Measurements from ENCODE around the gene CCKAR. TPM values are rescaled to one million over a fixed set of nuclear protein-coding genes. Genes with fewer than 3 reads are reported as not detected.
"Not testable (repeated sequence)": the region's sequence is repeated elsewhere in the genome, so short reads cannot be mapped to it uniquely, and the experiment has no call there.

Gene CCKAR
- total RNA-seq, 2 donors from 2014 or later = not detected

DNA sequence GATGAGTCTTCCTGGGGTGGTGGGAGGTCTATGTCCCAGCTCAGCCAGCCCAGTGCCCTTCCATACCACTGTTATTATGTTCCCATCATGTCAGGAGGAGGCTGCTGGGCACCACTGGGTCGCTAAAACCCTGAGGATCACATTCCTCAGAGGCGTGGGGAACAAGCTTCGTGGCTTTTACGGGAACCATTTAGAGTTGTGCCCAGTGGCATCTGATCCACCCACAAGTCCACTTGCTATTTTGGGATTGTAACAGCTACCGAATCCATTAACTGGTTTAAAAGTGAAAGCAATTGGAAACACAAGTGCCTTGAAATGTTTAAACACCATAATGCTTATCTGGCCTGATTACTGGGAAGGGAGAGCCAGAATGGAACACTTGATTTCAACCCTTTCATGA lies 13.1 kb upstream of the CCKAR start:
- no peaks in the 10 kb centered on the region for H3K4me1 ChIP-seq
- H3K4me3 ChIP-seq = no peak overlapping the region
- no peak for DNase-seq (ENCODE audit: low spot score)

DNA sequence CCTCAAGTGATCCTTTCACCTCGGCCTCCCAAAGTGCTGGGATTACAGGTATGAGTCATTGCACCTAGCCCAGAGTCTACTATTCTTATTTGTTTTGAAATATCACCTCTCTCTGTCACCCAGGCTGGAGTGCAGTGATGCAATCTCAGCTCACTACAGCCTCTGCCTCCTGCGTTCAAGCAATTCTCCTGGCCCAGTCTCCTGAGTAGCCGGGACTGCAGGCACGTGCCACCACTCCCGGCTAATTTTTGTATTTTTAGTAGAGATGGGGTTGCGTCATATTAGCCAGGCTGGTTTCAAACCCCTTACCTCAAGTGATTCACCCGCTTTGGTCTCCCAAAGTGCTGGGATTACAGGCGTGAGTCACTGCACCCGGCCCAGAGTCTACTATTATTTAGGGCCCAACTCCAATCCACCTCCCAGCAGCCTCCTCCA lies 10.3 kb upstream of the CCKAR start:
- not testable (repeated sequence) for DNase-seq (ENCODE audit: low spot score)

More for the DNA sequence above, 13.1 kb upstream of the CCKAR start:
- Histone ChIP-seq H3K27ac (no peak overlapping the region), H3K36me3 (no peaks in the 10 kb centered on the region), H3K27me3 (no peaks in the 10 kb centered on the region), H3K9me3 (peaks cover 0 to 6% of the 10 kb centered on the region in 2 donors)
- TF ChIP-seq, protein P1, sequence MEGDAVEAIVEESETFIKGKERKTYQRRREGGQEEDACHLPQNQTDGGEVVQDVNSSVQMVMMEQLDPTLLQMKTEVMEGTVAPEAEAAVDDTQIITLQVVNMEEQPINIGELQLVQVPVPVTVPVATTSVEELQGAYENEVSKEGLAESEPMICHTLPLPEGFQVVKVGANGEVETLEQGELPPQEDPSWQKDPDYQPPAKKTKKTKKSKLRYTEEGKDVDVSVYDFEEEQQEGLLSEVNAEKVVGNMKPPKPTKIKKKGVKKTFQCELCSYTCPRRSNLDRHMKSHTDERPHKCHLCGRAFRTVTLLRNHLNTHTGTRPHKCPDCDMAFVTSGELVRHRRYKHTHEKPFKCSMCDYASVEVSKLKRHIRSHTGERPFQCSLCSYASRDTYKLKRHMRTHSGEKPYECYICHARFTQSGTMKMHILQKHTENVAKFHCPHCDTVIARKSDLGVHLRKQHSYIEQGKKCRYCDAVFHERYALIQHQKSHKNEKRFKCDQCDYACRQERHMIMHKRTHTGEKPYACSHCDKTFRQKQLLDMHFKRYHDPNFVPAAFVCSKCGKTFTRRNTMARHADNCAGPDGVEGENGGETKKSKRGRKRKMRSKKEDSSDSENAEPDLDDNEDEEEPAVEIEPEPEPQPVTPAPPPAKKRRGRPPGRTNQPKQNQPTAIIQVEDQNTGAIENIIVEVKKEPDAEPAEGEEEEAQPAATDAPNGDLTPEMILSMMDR (IDR thresholded peaks at IDR 0.05) = no peak

DNA sequence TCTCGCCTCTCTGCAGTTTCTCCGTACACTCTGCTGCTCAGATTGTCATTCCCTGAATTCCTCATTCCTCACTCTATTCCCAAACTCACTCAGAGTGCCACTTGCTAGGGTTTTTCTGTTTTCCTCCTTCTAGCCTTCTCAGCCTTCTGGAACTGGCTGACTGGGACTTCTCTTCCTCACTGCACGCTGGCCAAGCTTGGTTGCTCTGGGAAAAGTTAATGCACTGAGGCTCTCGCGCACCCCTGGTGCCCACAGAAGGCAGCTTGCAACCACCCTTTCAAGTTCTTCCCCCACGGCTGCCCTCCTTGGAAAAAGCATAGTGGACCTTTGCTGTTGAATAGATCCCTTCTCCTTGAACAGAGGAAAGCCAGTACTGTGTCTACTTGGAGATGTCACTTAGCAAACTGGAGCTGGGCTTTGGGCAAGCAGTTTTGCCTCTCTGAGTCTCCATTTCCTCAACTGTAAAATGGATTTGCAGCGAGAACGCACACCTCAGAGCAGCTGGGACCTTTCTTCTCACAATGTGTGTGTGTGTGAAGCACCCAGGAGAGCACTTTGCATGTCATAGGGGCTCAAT lies 6.0 kb upstream of the CCKAR start:
- H3K36me3 ChIP-seq = no peaks in the 10 kb centered on the region
- no peak overlapping the region for H3K4me3 ChIP-seq
- no peaks in the 10 kb centered on the region for H3K4me1 ChIP-seq
- TF ChIP-seq, protein P1 (IDR thresholded peaks at IDR 0.05) = no peak
- H3K27ac ChIP-seq = no peak overlapping the region
- no peak for DNase-seq (ENCODE audit: low spot score)
- H3K9me3 ChIP-seq = peaks cover 0 to 6% of the 10 kb centered on the region in 2 donors
- no peaks in the 10 kb centered on the region for H3K27me3 ChIP-seq

More for the DNA sequence above, 10.3 kb upstream of the CCKAR start:
- not testable (repeated sequence) for H3K27me3 ChIP-seq, H3K4me3 ChIP-seq, H3K4me1 ChIP-seq, H3K36me3 ChIP-seq, H3K9me3 ChIP-seq, H3K27ac ChIP-seq

DNA sequence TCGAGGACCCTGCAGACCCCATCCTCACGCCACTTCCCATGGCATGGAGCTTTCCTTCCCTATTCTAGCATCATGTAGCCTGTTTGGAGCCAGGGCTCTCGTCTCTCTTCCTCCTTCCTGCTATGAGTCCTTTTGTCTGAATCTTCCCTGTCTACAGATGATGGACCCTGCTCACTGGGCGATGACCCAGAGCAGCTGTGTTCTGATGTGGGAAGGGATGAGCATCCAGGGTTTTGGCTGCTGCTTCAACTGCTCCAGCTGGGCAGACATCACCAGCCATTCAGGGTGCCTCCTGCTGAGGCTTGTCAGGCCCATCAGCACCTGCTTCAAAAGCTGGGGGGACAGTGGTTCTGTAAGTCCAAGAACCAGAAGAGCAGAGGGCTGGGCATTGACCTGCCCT lies 3.2 kb upstream of the CCKAR start:
- TF ChIP-seq, protein P1 (IDR thresholded peaks at IDR 0.05) = no peak
- Histone ChIP-seq H3K9me3 (no peaks in the 10 kb centered on the region), H3K36me3 (no peaks in the 10 kb centered on the region), H3K4me1 (no peaks in the 10 kb centered on the region), H3K27me3 (no peaks in the 10 kb centered on the region), H3K27ac (no peak overlapping the region), H3K4me3 (no peak overlapping the region)
- DNase-seq (ENCODE audit: low spot score) = no peak

DNA sequence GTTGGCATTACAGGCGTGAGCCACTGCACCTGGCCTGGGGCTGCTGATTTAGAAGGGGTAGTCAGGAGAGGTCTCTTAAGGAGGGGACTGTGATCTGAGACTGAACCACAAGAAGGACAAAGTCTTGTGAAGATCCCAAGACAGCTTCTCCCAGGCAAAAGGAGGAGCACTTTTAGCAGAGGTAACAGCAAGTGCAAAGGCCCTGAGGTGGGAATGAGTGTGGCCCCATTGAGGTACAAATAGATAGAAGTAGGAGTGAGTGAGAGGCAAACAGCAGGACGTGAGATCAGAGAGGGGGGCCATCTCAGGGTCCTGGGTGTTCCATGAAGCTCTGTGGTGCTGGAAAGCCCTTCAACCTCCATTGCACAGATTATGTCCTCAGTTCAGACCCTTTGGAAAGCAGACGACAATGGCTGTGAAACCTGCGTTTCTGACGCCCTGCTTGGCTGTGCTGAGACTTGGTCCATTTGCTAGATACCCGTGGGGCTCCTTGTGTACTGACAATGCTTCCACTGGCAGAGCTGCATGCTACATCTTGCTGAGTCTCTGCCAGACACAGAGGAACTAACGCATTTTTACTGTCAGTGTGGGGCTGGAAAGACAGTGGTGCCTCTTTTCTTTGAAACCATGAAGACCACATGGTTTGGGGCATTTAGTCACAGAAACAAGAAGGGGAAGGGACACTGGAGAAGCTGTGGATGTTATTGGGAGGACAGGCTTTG lies 1.3 kb upstream of the CCKAR start:
- Histone ChIP-seq H3K9me3 (no peaks in the 10 kb centered on the region), H3K27ac (no peak overlapping the region), H3K27me3 (no peaks in the 10 kb centered on the region), H3K4me1 (no peaks in the 10 kb centered on the region), H3K4me3 (no peak overlapping the region), H3K36me3 (no peaks in the 10 kb centered on the region)
- DNase-seq (ENCODE audit: low spot score) = no peak
- TF ChIP-seq, protein P1 (IDR thresholded peaks at IDR 0.05) = no peak

DNA sequence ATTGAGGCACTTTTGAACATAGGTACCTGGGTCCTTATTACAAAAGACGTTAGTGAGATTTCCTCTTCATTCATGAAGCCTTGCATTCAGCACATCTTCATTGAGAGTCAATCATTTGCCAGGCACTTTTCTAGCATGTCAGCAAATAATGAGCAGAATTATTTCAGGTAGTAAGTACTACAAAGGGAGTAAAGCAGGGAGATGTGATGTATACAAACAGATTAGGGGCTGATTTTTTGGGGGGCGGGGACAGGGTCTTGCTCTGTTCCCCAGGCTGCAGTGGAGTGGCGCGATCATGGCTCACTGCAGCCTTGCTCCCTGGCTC lies 638 bp upstream of the CCKAR start:
- Histone ChIP-seq H3K4me1 (no peaks in the 10 kb centered on the region), H3K27me3 (no peaks in the 10 kb centered on the region)
- DNase-seq (ENCODE audit: low spot score) = no peak

More for the DNA sequence above, 638 bp upstream of the CCKAR start:
- no peaks in the 10 kb centered on the region for H3K36me3 ChIP-seq
- TF ChIP-seq, protein P1 (IDR thresholded peaks at IDR 0.05) = no peak
- H3K27ac ChIP-seq = no peak overlapping the region
- H3K4me3 ChIP-seq = no peak overlapping the region
- H3K9me3 ChIP-seq = no peaks in the 10 kb centered on the region

Data from right atrium auricular region (tissue), 2 donors.